Calu3 (cell line): ENCODE results near the gene PPP6R1. TPM values are rescaled to one million over a fixed set of nuclear protein-coding genes. Genes with fewer than 3 reads are reported as not detected.

Experiments used
- BruUV-seq: library from RNA; stranded (reverse); fragments of 400-500 nt; replicated peaks from 2 replicates; lab custom pipeline; 2021; lab: Mats Ljungman, UMichigan
- CTCF ChIA-PET: fragments of 300-600 bp; sonication (Branson Sonifier 250); formaldehyde crosslinking; loops from one replicate; lab custom pipeline; 2022; ENCODE audit warnings: antibody characterized with exemption; lab: Charles Lee
- DNase-seq: peaks from one replicate; pipeline ENCODE4 v3.0.0; 2022
- H3K27ac Mint-ChIP-seq: one replicate; pipeline ENCODE4 v1.8.0; 2022; ENCODE audit warnings: mixed read lengths; ENCODE audit not compliant: unreplicated experiment
- H3K27me3 Mint-ChIP-seq: one replicate; pipeline ENCODE4 v1.8.0; 2022; ENCODE audit warnings: mixed read lengths; ENCODE audit not compliant: unreplicated experiment
- H3K36me3 Mint-ChIP-seq: one replicate; pipeline ENCODE4 v1.8.0; 2022; ENCODE audit warnings: mild to moderate bottlenecking, moderate library complexity, mixed read lengths; ENCODE audit not compliant: insufficient read depth, unreplicated experiment
- H3K4me1 Mint-ChIP-seq: one replicate; pipeline ENCODE4 v1.8.0; 2022; ENCODE audit warnings: mild to moderate bottlenecking, low read depth, mixed read lengths; ENCODE audit not compliant: unreplicated experiment
- H3K4me3 Mint-ChIP-seq: one replicate; pipeline ENCODE4 v1.8.0; 2022; ENCODE audit warnings: mild to moderate bottlenecking, low read depth, moderate library complexity, mixed read lengths; ENCODE audit not compliant: unreplicated experiment
- H3K9me3 Mint-ChIP-seq: one replicate; pipeline ENCODE4 v1.8.0; 2022; ENCODE audit warnings: low read depth, mixed read lengths; ENCODE audit not compliant: unreplicated experiment
- CTCF ChIP-seq: fragments of 200-600 bp; IDR thresholded peaks from one replicate; pipeline ENCODE4 v1.8.0; 2022; ENCODE audit warnings: antibody characterized with exemption; ENCODE audit not compliant: unreplicated experiment
- intact Hi-C: fragments of 100-400 bp; cut with micrococcal nuclease; formaldehyde crosslinking; loops from one replicate; pipeline ENCODE4 v1.10.0; 2022; ENCODE audit not compliant: unreplicated experiment
- total RNA-seq: library from RNA; stranded (reverse); gene quantifications from 2 replicates; pipeline ENCODE4 v1.2.3, GENCODE V29; 2022

PPP6R1 gene
- total RNA-seq, 1 experiment from 2014 or later = 126 TPM

GRCh38 chr19:55276720-55277430, 18.1 kb upstream of the PPP6R1 start:
- H3K4me3 Mint-ChIP-seq = no peak overlapping the region
- TF ChIP-seq CTCF = no peak
- peaks cover 22% of the 10 kb centered on the region for H3K4me1 Mint-ChIP-seq
- peaks cover under 1% of the 10 kb centered on the region for H3K27me3 Mint-ChIP-seq
- no peaks in the 10 kb centered on the region for H3K9me3 Mint-ChIP-seq
- peaks cover 65% of the 10 kb centered on the region for H3K36me3 Mint-ChIP-seq
- CTCF ChIA-PET = no interaction called here
- no peak for DNase-seq
- no TSS peak for BruUV-seq
- H3K27ac Mint-ChIP-seq = no peak overlapping the region
- intact Hi-C loops = no loop called here

- Mint-ChIP-seq H3K27ac (no peak overlapping the region), H3K4me1 (peaks cover 16% of the 10 kb centered on the region), H3K9me3 (no peaks in the 10 kb centered on the region), H3K36me3 (peaks cover 65% of the 10 kb centered on the region), H3K4me3 (no peak overlapping the region), H3K27me3 (no peaks in the 10 kb centered on the region)
- no TSS peak for BruUV-seq
- intact Hi-C loops = no loop called here
- TF ChIP-seq CTCF = no peak
- DNase-seq = no peak
- CTCF ChIA-PET = interaction anchor here (0.6 to 0.7 kb wide), 2 partner anchors 118 to 203 kb away, joined by 3 to 4 read pairs; no protein-coding TSS in a partner anchor
Observed at GRCh38 chr19:55275851-55276719, 17.3 kb upstream of the PPP6R1 start.

- DNase-seq = no peak
- Mint-ChIP-seq H3K4me1 (no peaks in the 10 kb centered on the region), H3K36me3 (peaks cover 55% of the 10 kb centered on the region), H3K27me3 (no peaks in the 10 kb centered on the region), H3K9me3 (no peaks in the 10 kb centered on the region), H3K27ac (no peak overlapping the region), H3K4me3 (no peak overlapping the region)
- no TSS peak for BruUV-seq
- intact Hi-C loops = no loop called here
- TF ChIP-seq CTCF = no peak
- CTCF ChIA-PET = no interaction called here
Observed at GRCh38 chr19:55273978-55274707, 15.3 kb upstream of the PPP6R1 start.

GRCh38 chr19:55272142-55272541, 13.3 kb upstream of the PPP6R1 start:
- CTCF ChIA-PET = no interaction called here

More at GRCh38 chr19:55272142-55272541, 13.3 kb upstream of the PPP6R1 start:
- H3K27me3 Mint-ChIP-seq = no peaks in the 10 kb centered on the region
- no peak for DNase-seq
- no TSS peak for BruUV-seq
- TF ChIP-seq CTCF = no peak
- H3K9me3 Mint-ChIP-seq = no peaks in the 10 kb centered on the region
- H3K4me3 Mint-ChIP-seq = no peak overlapping the region
- H3K4me1 Mint-ChIP-seq = no peaks in the 10 kb centered on the region
- intact Hi-C loops = no loop called here
- H3K27ac Mint-ChIP-seq = no peak overlapping the region
- peaks cover 37% of the 10 kb centered on the region for H3K36me3 Mint-ChIP-seq
